SU-DHL-6 (cell line): ENCODE data around the gene ACSL4.
A peak's percentile ranks its signal among the peaks of the same experiment; 100 is the strongest.
"Not testable (repeated sequence)": the region's sequence is repeated elsewhere in the genome, so short reads cannot be mapped to it uniquely, and the experiment has no call there.

Source experiments
- H2AFZ ChIP-seq: fragments of 200-600 bp; sonication (generic); 2 replicates; pipeline ENCODE4 v1.6.1; 2014; ENCODE audit warnings: low read depth, mild to moderate bottlenecking, moderate library complexity, mixed read lengths, antibody characterized with exemption, low read length; ENCODE audit not compliant: severe bottlenecking
- H3F3A ChIP-seq: fragments of 200-600 bp; shearing (Covaris generic); 2 replicates; pipeline ENCODE4 v1.6.0; 2016; ENCODE audit warnings: antibody characterized with exemption, mild to moderate bottlenecking; ENCODE audit not compliant: insufficient read depth
- H3K27ac ChIP-seq: fragments of 200-600 bp; sonication (generic); 2 replicates; pipeline ENCODE4 v1.5.1; 2016; ENCODE audit warnings: low read depth, mild to moderate bottlenecking, low read length, moderate library complexity, mixed read lengths
- H3K27me3 ChIP-seq: fragments of 200-600 bp; sonication (generic), shearing (Covaris generic); 2 replicates; pipeline ENCODE4 v1.6.0; 2014; ENCODE audit warnings: mild to moderate bottlenecking, low read length
- H3K36me3 ChIP-seq: fragments of 200-600 bp; sonication (generic); 2 replicates; pipeline ENCODE4 v1.6.1; 2014; ENCODE audit warnings: mild to moderate bottlenecking, low read length, mixed read lengths
- H3K4me2 ChIP-seq: fragments of 300-600, 200-600 bp; shearing (Covaris generic), sonication (generic); 2 replicates; pipeline ENCODE4 v1.6.0; 2014; ENCODE audit warnings: low read length, low read depth, mild to moderate bottlenecking; ENCODE audit not compliant: poor library complexity, severe bottlenecking
- H3K4me3 ChIP-seq: fragments of 200-600 bp; sonication (generic); 2 replicates; pipeline ENCODE4 v1.5.1; 2014; ENCODE audit warnings: antibody characterized with exemption, low read length, mild to moderate bottlenecking, mixed read lengths; ENCODE audit not compliant: insufficient read depth, poor library complexity, severe bottlenecking
- H3K79me2 ChIP-seq: fragments of 200-600 bp; sonication (generic); 2 replicates; pipeline ENCODE4 v1.6.1; 2014; ENCODE audit warnings: mild to moderate bottlenecking, low read length, moderate library complexity; ENCODE audit not compliant: insufficient read depth
- H3K9ac ChIP-seq: fragments of 200-600 bp; sonication (generic); 2 replicates; pipeline ENCODE4 v1.7.0; 2014; ENCODE audit warnings: mild to moderate bottlenecking, low read length
- H3K9me2 ChIP-seq: fragments of 200-600 bp; sonication (generic); replicated peaks from 2 replicates; pipeline ENCODE4 v1.6.1; 2014; ENCODE audit warnings: low read length; ENCODE audit not compliant: insufficient read depth
- H3K9me3 ChIP-seq: fragments of 200-600 bp; sonication (generic); 2 replicates; pipeline ENCODE4 v1.6.1; 2014; ENCODE audit warnings: low read length, mixed read lengths; ENCODE audit not compliant: insufficient read depth
- H4K20me1 ChIP-seq: fragments of 200-600 bp; sonication (generic); 2 replicates; pipeline ENCODE4 v1.6.1; 2014; ENCODE audit warnings: low read depth, mild to moderate bottlenecking, antibody characterized with exemption, low read length, moderate library complexity, mixed read lengths
- CTCF ChIP-seq: fragments of 200-600 bp; sonication (generic); IDR thresholded peaks from one replicate; pipeline ENCODE4 v1.5.1; 2017; ENCODE audit warnings: antibody characterized with exemption, mild to moderate bottlenecking, low read length, moderate library complexity; ENCODE audit not compliant: insufficient read depth, poor library complexity, severe bottlenecking
- EZH2phosphoT487 ChIP-seq: fragments of 200-600 bp; sonication (generic), shearing (Covaris generic); conservative IDR thresholded peaks from 2 replicates; pipeline ENCODE4 v1.6.1; 2018; ENCODE audit warnings: mild to moderate bottlenecking, antibody characterized with exemption, low read length, moderate library complexity, mixed read lengths

The ACSL4 gene

GRCh38 chrX:109733613-109734083 is 591 bp upstream of the ACSL4 start:
- Histone ChIP-seq H3K4me2 (peak overlapping the region; percentile 64), H4K20me1 (no peaks in the 10 kb centered on the region), H3K4me3 (peak overlapping the region; percentile 49), H3K36me3 (no peaks in the 10 kb centered on the region), H3F3A (no peaks in the 10 kb centered on the region; the same call in 1 of the 2 replicates), H3K27ac (peak overlapping the region; percentile 42), H3K9me2 (no peaks in the 10 kb centered on the region), H3K27me3 (no peaks in the 10 kb centered on the region), H3K9me3 (no peaks in the 10 kb centered on the region), H3K9ac (peak overlapping the region; percentile 97), H3K79me2 (peaks cover 43% of the 10 kb centered on the region), H2AFZ (peak overlapping the region; percentile 71)
- TF ChIP-seq CTCF (no peak), EZH2phosphoT487 (no peak)

GRCh38 chrX:109732017-109732801 is 848 bp downstream of the ACSL4 start:
- Histone ChIP-seq H3K4me2 (peak overlapping the region; percentile 85), H3K9me3 (no peaks in the 10 kb centered on the region), H2AFZ (peak overlapping the region; percentile 74), H3K9me2 (no peaks in the 10 kb centered on the region), H3K79me2 (peaks cover 58% of the 10 kb centered on the region), H3K27me3 (no peaks in the 10 kb centered on the region), H3K4me3 (peak overlapping the region; percentile 88), H3K27ac (peak overlapping the region; percentile 70), H4K20me1 (no peaks in the 10 kb centered on the region), H3F3A (no peaks in the 10 kb centered on the region; the same call in 1 of the 2 replicates), H3K9ac (peak overlapping the region; percentile 97), H3K36me3 (no peaks in the 10 kb centered on the region)
- TF ChIP-seq CTCF: no peak
- TF ChIP-seq EZH2phosphoT487: no peak

- Histone ChIP-seq H3K4me2 (peak overlapping the region; percentile 28), H3K27me3 (no peaks in the 10 kb centered on the region), H3K9me2 (no peaks in the 10 kb centered on the region), H2AFZ (no peak overlapping the region), H3K36me3 (no peaks in the 10 kb centered on the region), H3K9ac (no peak overlapping the region), H4K20me1 (no peaks in the 10 kb centered on the region), H3F3A (no peaks in the 10 kb centered on the region), H3K27ac (no peak overlapping the region), H3K4me3 (no peak overlapping the region), H3K79me2 (peaks cover 86% of the 10 kb centered on the region), H3K9me3 (no peaks in the 10 kb centered on the region)
- no peak for TF ChIP-seq EZH2phosphoT487
- no peak for TF ChIP-seq CTCF
Measured at GRCh38 chrX:109728173-109728535, 4.9 kb downstream of the ACSL4 start.

- H3K9me2 ChIP-seq, H3K27me3 ChIP-seq, H3F3A ChIP-seq, H4K20me1 ChIP-seq, H3K4me2 ChIP-seq, H3K27ac ChIP-seq, H3K9ac ChIP-seq, H3K9me3 ChIP-seq, H3K4me3 ChIP-seq, H3K36me3 ChIP-seq, H2AFZ ChIP-seq: not testable (repeated sequence)
- peaks cover 81% of the 10 kb centered on the region for H3K79me2 ChIP-seq
Measured at GRCh38 chrX:109724971-109725370, 8.1 kb downstream of the ACSL4 start.
